Measurements from ENCODE around the gene STAC.

DNA sequence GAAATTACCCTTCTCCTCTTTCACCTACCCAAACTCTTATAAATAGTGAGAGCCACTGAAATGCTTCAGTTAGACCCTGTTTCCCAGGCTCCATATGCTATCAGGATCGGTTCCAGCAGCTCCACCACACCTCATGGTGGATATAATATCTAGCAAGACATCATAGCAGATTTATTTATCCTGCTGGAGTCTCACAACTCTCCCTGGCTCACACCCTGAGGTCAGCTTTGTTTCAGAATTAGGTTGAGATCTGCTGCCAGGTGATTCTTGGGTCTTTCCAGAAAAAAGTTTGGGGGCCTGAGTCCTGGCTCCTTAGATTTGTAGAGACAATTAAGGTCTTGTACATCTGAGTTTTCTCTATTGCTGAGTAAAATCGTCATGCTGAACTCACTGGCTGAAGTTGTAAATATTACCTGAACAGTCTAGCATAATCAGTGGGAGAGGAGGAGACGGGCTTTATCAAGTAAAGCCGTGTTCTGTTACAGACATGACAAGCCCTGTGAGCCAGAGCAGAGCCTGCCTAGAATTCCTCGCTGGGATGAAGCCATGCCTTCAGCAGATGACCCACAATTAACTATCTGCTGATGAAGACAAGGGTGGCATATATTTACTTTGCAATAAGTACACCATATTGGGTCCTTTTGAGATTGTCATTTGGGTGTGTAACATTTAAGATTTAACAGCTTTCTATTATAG, 131.6 kb downstream of the STAC start:
- TF ChIP-seq CTCF (conservative IDR thresholded peaks at IDR 0.05; ENCODE audit: low read depth, low read length) (no peak), EZH2phosphoT487 (IDR thresholded peaks at IDR 0.05; ENCODE audit: borderline replicate concordance, low read length) (no peak)
